Breast epithelium (tissue), 3 donors: ENCODE data around the gene ZFR2.

Experiments
- POLR2A ChIP-seq: fragments of 450-650 bp; IDR thresholded peaks from one replicate; pipeline ENCODE4 v1.6.1; 2016; ENCODE audit warnings: antibody characterized with exemption, mild to moderate bottlenecking, moderate library complexity
- POLR2AphosphoS5 ChIP-seq, 3 donors: sonication (generic); formaldehyde crosslinking; IDR thresholded peaks; one replicate each; pipeline ENCODE4 v1.6.1; 2017; ENCODE audit warnings: antibody characterized with exemption in 3 of 3
- TF ChIP-seq, protein P1 (sequence below), 3 donors: fragments of 450-650 bp; IDR thresholded peaks; one replicate each; pipeline ENCODE4 v1.5.1; 2016 to 2017; ENCODE audit warnings: antibody characterized with exemption in 3 of 3, mild to moderate bottlenecking in 3 of 3, moderate library complexity in 3 of 3

DNA sequence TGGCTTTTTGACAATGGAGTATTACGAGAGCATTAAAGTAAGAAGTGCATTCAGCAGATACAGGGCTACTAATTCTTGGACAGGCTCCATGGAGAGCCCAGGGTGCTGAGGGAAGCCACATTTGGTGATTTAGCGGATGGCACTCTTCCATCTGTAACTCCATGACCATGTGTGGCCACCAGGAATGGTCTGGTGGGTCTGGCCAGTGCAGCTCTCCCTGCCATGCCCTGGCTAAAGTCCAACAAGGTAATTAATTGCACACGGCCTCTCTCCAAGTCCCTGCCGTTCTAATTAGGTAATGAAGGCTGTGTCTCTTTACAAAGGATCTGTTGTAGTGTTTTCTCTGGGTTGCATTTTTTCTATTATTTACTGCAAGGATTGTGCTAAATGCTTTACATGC is 4.3 kb upstream of the ZFR2 start:
- TF ChIP-seq, protein P1, sequence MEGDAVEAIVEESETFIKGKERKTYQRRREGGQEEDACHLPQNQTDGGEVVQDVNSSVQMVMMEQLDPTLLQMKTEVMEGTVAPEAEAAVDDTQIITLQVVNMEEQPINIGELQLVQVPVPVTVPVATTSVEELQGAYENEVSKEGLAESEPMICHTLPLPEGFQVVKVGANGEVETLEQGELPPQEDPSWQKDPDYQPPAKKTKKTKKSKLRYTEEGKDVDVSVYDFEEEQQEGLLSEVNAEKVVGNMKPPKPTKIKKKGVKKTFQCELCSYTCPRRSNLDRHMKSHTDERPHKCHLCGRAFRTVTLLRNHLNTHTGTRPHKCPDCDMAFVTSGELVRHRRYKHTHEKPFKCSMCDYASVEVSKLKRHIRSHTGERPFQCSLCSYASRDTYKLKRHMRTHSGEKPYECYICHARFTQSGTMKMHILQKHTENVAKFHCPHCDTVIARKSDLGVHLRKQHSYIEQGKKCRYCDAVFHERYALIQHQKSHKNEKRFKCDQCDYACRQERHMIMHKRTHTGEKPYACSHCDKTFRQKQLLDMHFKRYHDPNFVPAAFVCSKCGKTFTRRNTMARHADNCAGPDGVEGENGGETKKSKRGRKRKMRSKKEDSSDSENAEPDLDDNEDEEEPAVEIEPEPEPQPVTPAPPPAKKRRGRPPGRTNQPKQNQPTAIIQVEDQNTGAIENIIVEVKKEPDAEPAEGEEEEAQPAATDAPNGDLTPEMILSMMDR (IDR thresholded peaks at IDR 0.05): no peak
- no peak for TF ChIP-seq POLR2A
- no peak for TF ChIP-seq POLR2AphosphoS5 (IDR thresholded peaks at IDR 0.05)
